Activated CD8-positive, alpha-beta memory T cell treated with anti-CD3 and anti-CD28 coated beads for 24 hours (primary cell): ENCODE results near the gene STAU1.
"Not testable (repeated sequence)": the region's sequence is repeated elsewhere in the genome, so short reads cannot be mapped to it uniquely, and the experiment has no call there.

ENCODE experiments used
- DNase-seq: peaks from one replicate; pipeline ENCODE4 v3.0.0-alpha.2; 2020

STAU1 gene

DNA sequence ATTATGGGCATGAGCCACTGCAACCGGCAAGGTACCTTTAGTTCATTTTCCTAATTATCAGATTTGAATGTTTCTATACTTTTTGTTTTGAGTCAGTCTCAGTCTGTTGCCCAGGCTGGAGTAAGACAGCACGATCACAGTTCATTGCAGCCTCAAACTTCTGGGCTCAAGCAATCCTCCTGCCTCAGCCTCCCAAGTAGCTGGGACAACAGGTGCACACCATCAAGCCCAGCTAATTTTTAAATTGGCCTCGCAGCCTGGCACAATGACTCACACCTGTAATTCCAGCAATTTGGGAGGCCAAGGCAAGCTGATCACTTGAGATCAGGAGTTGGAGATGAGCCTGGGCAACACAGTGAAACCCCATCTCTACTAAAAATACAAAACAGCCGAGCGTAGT, 24.4 kb downstream of the STAU1 start:
- no peak for DNase-seq

DNA sequence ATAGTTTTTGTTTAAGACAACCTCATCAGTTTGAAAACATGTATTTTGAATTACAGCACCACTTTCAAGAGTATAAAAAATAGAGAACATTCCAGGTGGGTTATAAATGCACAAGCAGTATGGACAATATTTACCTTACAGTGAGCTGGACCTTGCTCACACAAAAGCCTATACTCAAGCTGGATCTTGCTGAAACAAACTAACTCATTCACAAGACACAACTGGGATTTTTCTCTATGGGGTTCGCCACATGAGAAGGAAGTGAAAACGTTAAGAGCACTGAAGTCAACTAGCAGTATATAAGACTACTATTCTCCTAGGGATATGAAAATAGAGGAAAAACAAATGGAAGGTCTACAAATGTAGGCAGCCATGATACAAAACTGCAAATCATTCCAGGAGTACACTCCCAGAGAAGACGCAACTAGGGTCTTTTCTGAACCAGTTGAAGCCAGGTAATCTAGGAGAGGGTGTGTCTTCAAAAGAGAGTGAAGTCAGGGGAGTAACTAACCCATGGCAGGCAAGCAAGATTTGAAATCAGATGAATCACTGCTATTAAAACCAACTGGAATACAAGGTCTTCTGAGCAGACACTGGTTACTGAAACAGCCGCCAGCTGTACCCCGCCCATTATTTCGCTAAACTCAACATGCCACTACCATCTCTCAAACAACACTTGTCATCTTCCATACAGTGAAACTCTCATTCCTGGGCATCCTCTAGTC, 26.5 kb downstream of the STAU1 start:
- no peak for DNase-seq

DNA sequence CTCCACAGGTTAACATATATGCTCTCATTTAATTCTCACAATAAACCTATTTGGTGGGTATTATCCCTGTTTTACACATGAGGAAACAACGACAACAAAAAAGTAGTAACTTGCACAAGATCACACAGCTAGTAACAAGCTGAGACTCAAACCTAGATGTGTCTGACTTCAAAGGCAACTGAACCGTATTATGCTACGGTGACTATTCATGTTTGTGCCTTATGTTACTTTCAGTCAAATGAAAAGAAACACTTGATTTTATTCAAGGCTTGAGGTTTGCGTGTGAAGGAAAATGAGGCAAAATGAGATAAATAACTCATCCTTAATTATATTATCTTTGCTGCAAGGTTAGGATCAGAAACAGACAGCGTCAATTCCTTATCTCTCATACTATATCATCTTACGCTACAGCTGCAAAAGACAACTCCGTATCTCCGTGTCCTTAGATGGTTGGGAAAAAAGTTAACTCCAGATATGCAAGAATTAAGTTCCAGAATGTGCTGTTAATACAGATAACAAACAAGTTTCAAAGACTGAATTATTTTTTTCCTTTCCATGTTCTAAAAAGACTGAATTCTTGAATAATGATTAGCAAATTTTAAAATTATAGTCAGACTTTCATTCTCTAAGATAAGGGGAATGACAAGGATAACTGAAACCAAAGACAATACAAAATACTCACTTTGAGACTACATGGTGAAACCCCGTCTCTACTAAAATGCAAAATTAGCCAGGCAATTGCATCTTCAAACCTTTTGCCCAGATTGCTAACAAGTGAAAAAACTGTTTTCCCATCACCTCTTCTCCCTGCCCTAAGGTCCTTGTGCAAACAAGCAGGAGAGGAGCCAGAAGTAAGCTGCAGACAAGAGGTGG, 27.8 kb downstream of the STAU1 start:
- no peak for DNase-seq

DNA sequence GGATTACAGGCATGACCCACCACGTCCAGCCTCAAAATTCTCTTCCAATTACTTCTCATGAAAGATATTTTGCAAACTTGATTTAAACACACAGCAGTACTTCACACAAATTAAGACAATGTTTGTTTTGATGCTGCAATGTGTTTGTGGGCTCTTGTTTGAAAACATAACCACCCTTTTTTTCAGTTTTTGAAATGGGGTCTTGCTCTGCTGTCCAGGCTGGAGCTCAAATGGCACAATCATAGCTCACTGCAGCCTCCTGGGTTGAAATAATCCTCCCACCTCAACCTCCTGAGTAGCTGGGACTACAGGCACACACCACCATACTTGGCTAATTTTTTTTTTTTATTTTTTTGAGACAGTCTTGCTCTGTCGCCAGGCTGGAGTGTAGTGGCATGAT, 31.0 kb downstream of the STAU1 start:
- DNase-seq: no peak

DNA sequence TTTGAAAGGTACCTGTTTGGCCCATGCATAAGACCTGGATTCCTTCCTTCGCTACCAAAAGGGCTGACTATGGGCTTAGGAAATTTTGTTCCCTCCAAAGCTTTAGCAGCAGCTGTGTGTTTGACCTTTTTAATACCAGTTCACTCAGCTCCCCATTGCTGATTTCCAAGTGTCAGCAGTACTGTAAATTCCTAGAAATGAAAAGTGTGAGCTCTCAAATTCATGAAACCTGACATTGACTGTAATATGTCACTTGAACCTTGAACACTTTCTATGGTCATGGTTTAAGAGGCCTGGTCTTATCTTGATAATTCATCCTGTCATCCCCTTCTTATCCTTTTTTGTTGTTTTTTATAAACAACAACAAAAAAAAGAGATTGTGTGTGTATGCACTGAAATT, 31.7 kb downstream of the STAU1 start:
- DNase-seq: no peak

DNA sequence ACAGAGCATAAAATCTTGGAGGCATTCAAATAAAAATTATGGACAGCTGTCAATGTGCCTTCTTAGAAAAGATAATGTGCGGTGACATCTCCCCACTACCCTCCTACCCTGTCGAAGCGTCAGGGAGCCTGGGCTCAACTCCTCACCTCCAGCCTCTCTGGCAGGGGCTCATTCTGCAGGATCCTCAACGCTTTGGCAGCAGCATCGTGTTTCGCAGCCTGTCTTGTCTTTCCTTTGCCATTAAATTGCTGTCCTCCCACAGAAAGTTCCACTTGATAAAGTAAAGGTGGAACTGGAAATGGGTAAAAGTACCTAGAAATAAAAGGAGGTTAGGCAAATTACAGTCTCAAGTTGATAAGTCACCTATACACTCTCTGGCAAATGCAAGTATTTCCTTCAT, 36.7 kb downstream of the STAU1 start:
- DNase-seq: no peak

DNA sequence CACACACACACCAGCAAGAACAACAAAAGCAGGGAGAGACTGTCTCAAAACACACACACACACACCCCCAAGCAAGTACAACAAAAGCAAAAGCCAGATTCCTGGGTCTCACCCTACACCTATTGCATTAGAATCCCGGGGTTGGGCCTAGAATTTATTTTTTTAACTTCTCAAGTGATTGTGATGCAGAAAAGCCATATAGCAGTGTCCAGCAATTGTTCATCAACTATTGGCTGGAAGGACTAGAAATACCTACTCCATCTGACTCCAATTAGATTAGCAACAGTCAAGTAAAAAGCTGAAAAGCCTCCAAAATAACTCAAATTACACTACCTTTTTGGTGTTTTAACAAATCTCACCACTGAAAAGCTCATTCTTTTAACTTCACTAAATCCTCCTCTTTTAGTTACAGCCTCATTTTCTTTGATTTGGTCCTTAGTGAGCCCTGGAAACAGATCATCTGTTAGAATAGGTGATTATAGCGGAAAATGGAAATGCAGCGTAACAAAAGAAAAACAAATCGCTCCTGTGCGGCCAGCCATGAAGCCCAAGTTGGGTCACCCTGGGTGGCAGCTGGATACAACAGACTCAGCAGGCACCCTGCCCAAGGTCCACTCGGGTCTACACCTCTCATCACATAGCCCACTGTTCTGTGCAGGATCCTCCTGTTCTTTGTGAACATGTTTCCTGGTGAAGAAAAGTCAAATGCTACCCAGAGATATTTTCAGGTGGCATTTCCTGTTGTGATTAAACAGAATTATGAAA, 38.7 kb downstream of the STAU1 start:
- DNase-seq: no peak

DNA sequence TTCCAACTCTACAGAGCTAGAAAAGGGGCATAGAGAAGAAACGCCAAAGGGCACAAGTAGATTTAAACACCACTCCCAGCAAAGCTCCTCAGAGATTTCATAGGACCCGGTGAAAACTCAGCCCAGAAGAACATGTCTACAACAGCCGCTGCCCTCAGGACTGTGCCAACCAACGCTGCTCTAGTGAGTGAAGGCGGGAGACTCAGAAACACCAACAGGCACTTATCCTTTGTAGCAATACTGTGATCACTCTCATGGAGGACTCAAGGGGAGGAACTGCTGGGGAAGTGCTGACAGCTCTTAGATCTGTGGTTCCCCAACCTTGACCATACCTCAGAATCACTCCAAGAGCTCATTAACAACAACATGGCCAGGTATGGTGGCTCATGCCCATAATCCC, 39.5 kb downstream of the STAU1 start:
- no peak for DNase-seq

DNA sequence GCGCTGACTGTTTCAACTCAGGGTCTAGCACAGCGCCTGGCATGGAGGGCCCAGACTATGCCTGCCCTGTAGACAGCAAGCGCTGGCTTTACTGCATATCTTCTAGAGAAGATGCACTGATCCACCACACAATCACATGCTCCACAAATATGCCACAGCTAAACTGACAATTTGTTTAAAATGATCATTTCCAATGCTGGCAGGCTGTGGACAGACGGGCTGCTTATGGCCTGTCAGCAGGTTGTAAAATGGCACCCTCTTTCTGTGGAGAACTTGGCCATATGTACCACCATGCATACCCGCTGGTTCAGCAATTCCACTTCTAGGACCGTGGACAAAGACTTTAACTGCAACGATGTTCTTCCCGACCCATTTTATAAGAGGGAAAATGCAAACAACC, 40.8 kb downstream of the STAU1 start:
- no peak for DNase-seq

DNA sequence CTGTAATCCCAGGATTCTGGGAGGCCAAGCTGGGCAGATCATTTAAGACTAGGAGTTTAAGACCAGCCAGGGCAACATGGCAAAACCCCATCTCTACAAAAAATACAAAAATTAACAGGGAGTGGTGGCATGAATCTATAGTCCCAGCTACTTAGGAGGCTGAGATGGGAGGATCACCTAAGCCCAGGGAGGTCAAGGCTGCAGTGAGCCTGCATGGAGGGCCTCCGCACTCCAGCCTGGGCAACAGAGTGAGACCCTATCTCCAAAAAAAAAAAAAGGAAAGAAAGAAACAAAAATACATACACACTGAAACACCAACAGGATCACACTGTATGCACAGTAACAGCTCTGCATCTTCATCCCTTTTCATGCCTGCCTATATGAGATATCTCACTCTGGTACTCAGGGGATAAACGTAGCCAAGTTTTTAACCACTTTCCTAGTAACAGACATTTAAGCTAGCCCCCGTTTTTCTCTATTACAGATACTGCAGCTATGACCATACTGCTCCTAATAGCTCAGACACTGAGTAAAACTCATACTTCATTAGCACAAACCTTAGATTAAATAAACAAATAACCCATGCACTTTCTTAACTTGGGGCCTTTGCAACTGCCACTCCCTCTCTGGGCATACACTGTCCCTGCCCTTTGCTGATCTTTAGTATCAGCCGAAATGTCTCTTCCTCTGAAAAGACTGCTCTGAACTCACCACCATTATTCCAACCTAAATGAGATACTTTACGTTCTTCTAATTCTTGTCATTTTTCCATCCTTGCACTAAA, 41.5 kb downstream of the STAU1 start:
- DNase-seq: no peak

DNA sequence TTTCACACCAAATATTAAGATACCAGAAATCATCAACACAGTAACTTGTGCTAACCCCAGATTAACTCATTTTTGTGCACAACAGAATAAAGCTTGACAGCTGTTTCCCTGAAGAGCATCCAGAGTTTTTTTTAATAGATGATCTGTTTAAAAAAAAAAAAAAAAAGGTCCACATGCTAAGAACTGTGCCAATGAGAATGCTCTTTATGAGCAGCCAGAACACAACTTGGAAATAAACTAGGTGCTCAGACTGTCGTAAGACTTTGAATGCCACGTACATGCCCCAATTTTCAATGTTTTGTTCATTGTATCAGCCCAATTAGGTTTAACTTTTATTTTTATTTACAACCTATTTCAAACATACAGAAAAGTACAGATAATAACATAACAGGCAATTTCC, 47.3 kb downstream of the STAU1 start:
- DNase-seq: no peak

DNA sequence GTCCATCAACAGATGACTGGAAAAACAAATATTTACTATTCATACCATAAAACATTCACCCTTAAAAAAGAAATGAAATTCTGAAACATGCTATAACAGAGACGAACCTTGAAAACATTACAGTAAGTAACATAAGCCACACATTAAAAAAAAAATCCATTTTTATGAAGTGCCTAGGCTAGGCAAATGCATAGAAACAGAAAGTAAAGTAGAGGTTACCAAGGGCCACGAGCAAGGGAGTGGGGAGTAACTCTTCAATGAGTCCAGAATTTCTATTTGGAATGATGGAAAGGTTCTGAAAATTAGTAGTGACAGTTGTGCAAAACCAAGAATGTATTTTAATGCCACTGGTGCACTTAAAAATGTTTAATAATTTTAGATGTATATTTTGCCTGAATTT, 47.7 kb downstream of the STAU1 start:
- no peak for DNase-seq

DNA sequence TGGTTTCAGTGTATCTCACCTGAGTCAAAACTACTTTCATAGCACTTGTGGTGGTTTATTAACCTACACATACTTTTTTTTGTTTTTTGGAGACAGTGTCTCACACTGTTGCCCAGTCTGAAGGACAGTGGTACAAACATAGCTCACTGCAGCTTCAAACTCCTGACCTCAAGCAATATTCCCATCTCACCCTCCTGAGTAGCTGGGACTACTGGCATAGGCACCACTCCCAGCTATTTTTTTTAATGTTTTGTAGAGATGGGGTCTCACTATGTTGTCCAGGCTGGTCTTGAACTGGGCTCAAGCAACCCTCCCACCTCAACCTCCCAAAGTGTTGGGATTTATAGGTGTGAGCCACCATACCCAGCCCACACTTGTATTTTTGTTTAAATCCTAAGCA, 49.7 kb downstream of the STAU1 start:
- DNase-seq: no peak

DNA sequence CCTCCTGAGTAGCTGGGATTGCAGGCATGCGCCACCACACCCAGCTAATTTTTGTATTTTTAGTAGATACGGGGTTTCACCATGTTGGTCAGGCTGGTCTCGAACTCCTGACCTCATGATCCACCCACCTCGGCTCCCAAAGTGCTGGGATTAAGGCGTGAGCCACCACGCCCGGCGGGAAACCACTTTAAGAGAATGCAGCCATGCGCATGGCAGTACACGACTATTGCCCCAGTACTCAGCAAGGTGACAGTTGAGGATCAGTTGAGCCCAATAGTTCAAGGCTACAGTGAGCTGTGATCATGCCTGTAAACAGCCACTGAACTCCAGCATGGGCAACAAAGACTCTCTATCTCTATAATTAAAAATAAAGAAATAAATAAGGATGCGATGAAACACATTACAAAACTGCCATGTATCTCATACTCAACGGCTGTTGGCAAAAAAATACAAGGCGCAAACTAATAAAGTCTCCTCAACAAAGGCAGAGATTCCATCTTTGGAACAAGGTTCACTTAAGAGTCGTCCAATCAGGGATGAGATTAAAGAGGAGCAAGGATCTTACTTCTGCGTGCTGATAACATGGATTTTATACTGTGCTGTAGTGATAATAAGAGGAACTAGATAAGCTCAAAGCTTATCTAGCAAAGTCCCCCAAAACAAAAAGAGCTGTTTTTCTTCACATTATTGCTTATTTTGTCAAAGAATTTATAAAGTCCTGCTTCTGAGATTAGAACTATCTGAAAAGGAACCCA, 51.1 kb downstream of the STAU1 start:
- no peak for DNase-seq

DNA sequence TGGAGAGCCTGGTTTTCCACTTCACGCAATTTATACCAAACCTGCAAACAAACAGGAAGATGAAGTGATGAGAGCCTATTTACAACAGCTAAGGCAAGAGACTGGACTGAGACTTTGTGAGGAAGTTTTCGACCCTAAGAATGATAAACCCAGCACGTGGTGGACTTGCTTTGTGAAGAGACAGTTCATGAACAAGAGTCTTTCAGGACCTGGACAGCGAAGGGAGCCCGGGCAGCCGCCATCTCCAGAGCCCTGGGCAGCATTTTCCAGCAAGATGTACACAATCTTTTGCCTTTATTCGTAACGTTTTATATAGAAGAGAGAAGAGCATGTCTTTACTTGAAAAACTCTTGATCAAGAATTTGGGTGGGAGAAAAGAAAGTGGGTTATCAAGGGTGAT, 53.3 kb downstream of the STAU1 start:
- not testable (repeated sequence) for DNase-seq

DNA sequence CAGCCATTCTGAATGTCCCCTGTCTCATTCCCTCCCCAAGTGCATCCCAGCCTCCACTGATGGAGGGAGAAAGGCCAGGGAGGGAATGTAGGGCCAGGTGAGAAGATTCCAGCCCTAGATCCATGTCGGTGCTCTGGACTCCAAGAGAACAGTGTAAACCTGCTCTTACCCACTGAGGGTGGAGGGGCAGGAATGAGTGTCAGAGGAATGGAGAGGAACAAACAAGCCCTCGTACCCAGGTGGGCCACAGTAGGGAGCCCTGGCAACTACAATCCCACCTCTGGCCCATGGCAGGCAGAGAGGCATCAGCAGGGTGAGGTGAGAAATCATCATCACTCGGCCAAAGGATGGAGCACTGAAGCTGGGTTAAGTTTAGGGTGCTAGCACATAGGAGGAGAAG, 54.6 kb downstream of the STAU1 start:
- DNase-seq: no peak

DNA sequence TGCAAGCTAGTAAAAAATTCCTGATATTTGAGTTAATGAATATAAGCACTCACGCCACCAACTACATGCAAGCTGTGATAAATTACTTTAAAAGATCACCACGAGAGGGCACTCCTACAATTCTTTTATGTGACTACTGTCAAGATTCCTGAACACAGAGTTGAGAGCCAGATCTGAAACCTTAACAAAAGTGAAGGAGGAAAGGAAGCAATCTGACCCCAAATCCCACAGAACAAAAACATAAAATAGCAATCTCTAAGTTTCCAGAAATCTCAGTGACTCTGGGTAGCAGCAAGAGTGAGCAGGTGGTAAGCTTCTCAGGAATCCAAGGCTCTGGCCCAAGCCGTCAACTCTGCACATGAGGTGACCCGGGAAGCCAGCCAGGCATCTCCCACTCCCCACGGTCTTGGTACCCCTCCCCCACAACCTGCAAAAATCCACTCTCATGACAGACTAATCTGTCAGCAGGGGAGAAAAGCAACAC, 55.1 kb downstream of the STAU1 start:
- no peak for DNase-seq

DNA sequence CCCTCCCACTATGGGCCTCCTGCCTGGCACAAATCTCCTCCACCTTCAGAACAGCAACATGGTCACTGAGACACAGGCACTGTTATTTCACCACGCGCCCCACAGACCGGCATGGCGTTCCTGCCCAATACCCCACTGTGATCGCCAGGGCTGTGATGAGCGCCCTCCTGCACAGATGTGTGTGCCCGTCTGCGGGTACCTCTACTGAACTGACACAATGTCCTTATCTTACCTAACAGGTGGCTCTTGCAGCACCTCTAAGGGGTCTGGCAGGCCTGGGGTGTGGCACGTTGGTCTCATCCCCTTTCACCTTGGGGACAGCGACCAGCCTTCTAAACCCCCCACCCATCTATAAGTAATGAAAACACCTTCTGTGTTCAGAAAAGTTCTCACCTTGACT, 64.2 kb downstream of the STAU1 start:
- DNase-seq: no peak

DNA sequence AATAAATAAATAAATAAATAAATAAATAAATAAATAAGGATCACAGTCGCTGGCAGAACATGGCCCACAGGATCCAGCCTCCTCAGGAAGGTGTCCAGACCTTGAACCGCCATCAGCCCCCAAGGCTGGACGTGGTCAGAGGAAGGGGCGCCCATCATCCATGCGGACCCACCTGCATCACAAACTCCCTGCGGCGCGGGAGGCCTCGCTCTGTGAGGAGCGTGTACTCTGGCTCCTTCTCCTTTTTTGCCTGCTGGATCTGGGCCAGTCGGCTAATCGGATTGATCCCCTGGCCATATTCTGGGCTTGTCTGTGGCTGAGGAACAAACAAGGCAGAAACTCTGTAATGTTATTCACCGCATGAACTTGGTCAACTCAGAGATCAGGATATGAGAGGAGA, 65.2 kb downstream of the STAU1 start:
- DNase-seq: no peak

DNA sequence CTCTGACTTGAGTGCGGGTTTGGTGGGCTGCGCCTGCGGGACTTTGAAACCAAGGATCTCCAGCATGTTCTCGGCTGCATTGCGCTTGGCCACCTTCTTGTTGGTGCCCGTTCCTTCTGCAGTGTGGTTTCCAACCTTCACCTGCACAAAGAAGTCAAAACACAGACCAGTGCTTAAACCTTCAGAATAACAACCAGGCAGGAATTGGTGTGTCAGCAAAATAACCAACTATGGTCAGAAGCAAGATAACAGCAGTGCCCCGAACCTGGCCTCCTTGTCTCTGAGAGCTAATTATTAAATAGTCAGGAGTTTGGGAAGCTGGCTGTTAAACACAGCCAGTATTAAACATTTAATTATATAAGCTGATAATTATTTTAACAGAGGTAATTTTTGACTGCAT, 68.1 kb downstream of the STAU1 start:
- DNase-seq: no peak

DNA sequence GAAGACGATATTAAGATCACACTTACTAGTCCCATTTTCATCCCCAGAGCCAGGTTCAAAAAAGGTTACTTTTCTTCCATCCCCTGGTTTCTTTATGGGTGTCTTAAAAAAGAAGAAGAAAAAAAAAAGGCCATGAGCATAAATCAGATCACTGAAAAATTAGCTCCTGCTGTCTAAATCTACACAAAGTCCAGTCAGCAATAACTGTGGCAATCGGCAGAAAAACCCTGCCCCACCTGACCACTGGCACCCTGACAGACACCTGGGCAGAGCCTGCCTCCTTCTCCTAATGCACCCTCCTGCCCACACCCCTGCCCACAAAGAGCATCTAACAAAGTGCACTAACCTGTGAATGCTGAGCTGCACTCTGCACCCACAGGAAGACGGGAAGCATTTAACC, 69.8 kb downstream of the STAU1 start:
- DNase-seq: no peak

DNA sequence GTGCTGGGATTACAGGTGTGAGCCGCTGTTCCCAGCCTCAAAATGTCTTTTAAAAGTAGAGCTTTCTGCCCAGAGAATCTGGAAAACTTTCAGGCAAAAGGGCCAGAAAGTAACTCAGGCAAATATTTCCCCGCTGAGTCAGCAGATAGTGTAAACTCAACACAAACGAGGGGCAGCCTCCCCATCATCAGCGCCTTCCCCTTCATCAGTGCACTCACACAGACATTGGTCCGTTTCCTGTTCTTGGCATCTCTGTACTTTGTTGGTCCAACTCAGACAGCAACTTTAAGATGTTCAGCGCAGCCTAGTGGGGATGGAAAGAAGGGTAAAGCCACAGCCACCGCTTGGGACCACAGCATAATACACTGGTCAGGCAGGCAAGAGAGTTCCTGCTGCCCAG, 72.6 kb downstream of the STAU1 start:
- DNase-seq: no peak
